HepG2 (cell line): ENCODE measurements around the gene ELAVL3. TPM values are rescaled to one million over a fixed set of nuclear protein-coding genes. Genes with fewer than 3 reads are reported as not detected.

Experiments
- EP300 ChIP-seq, 3 experiments: sonication (generic) in 1 of 3; formaldehyde crosslinking in 1 of 3; IDR thresholded peaks; 2 replicates each; pipeline versions ENCODE4 v1.5.1 to v1.6.1; 2011 to 2020; ENCODE audit warnings: low read depth in 2 of 3, low read length in 2 of 3, borderline replicate concordance in 1 of 3, improper control_type of control experiment in 1 of 3, mild to moderate bottlenecking in 1 of 3, missing genetic modification reagents in 1 of 3, moderate library complexity in 1 of 3
- HMGA1 ChIP-seq: sonication (generic); formaldehyde crosslinking; conservative IDR thresholded peaks from 2 replicates; pipeline ENCODE4 v1.4.0; 2020; ENCODE audit warnings: missing genetic modification reagents
- NFE2 ChIP-seq: sonication (generic); formaldehyde crosslinking; IDR thresholded peaks from 2 replicates; pipeline ENCODE4 v1.4.0; 2020; ENCODE audit warnings: missing genetic modification reagents
- SAP130 ChIP-seq: IDR thresholded peaks from 2 replicates; pipeline ENCODE4 v1.6.1; 2016; ENCODE audit warnings: low read depth
- SP140L ChIP-seq: sonication (generic); formaldehyde crosslinking; IDR thresholded peaks from 2 replicates; pipeline ENCODE4 v1.4.0; 2020; ENCODE audit warnings: missing genetic modification reagents, borderline replicate concordance
- ZIK1 ChIP-seq: sonication (generic); formaldehyde crosslinking; IDR thresholded peaks from 2 replicates; pipeline ENCODE4 v1.5.0; 2020; ENCODE audit warnings: mild to moderate bottlenecking, low read depth, missing genetic modification reagents, borderline replicate concordance
- ZNF234 ChIP-seq: sonication (generic); formaldehyde crosslinking; conservative IDR thresholded peaks from 2 replicates; pipeline ENCODE4 v1.5.1; 2020; ENCODE audit warnings: mild to moderate bottlenecking, missing genetic modification reagents
- ZNF282 ChIP-seq: fragments of 450-650 bp; IDR thresholded peaks from 2 replicates; pipeline ENCODE4 v1.6.1; 2018; ENCODE audit not compliant: partially characterized antibody
- ZNF451 ChIP-seq: sonication (generic); formaldehyde crosslinking; IDR thresholded peaks from 2 replicates; pipeline ENCODE4 v1.5.0; 2020; ENCODE audit warnings: mild to moderate bottlenecking, missing genetic modification reagents
- ZNF746 ChIP-seq: sonication (generic); formaldehyde crosslinking; IDR thresholded peaks from 2 replicates; pipeline ENCODE4 v1.8.0; 2022; ENCODE audit warnings: mild to moderate bottlenecking, missing genetic modification reagents
- polyA plus RNA-seq, 8 experiments: library from polyadenylated mRNA; depleted of rRNA in 3 of 8; stranded (reverse) in 7 of 8; unstranded in 1 of 8; fragments of >200 nt; fragmentation: Illumina TruSeq in 4 of 8; extraction: Trizol in 4 of 8; gene quantifications; 2 replicates each; pipeline versions ENCODE4 v1.2.1 to v1.2.3, GENCODE V29; 2011 to 2016; ENCODE audit warnings: low read depth in 4 of 8, missing spikeins in 1 of 8, mixed read lengths in 1 of 8; ENCODE audit not compliant: insufficient read depth in 1 of 8
- total RNA-seq, 5 experiments: library from RNA; depleted of rRNA; stranded (reverse); fragments of >200 nt; fragmentation: Illumina TruSeq; extraction: Trizol; gene quantifications; 2 replicates each; pipeline ENCODE4 v1.2.3, GENCODE V29; 2016; ENCODE audit warnings: low read depth in 1 of 5
- TF ChIP-seq, protein P1 (sequence below): sonication (generic); formaldehyde crosslinking; IDR thresholded peaks from 2 replicates; pipeline ENCODE4 v1.4.0; 2020; ENCODE audit warnings: missing genetic modification reagents
- TF ChIP-seq, protein P2 (sequence below): sonication (generic); formaldehyde crosslinking; IDR thresholded peaks from 2 replicates; pipeline ENCODE4 v1.5.0; 2020; ENCODE audit warnings: mild to moderate bottlenecking, missing genetic modification reagents, borderline replicate concordance
- TF ChIP-seq, protein P3 (sequence below): sonication (generic); formaldehyde crosslinking; IDR thresholded peaks from 2 replicates; pipeline ENCODE4 v1.5.0; 2020; ENCODE audit warnings: missing genetic modification reagents
- TF ChIP-seq, protein P4 (sequence below): sonication (generic); formaldehyde crosslinking; IDR thresholded peaks from 2 replicates; pipeline ENCODE4 v1.8.1; 2022; ENCODE audit warnings: mild to moderate bottlenecking, missing genetic modification reagents
- TF ChIP-seq, protein P5 (sequence below): IDR thresholded peaks from 2 replicates; pipeline ENCODE4 v1.6.1; 2012; ENCODE audit warnings: inconsistent platforms
- TF ChIP-seq, protein P6 (sequence below): sonication (generic); formaldehyde crosslinking; IDR thresholded peaks from 2 replicates; pipeline ENCODE4 v1.8.0; 2022; ENCODE audit warnings: mild to moderate bottlenecking, missing genetic modification reagents, moderate library complexity
- TF ChIP-seq, protein P7 (sequence below): sonication (generic); formaldehyde crosslinking; IDR thresholded peaks from 2 replicates; pipeline ENCODE4 v1.5.1; 2020; ENCODE audit warnings: missing genetic modification reagents, mild to moderate bottlenecking, borderline replicate concordance
- TF ChIP-seq, protein P8 (sequence below): sonication (generic); formaldehyde crosslinking; IDR thresholded peaks from 2 replicates; pipeline ENCODE4 v1.8.0; 2022; ENCODE audit warnings: mild to moderate bottlenecking, missing genetic modification reagents

Gene ELAVL3
- total and polyA plus RNA-seq, 2 of the 13 experiments (the other 11 are each of a cell fraction or from before 2014, with no cell fraction given) = 0.03 TPM; not detected in 1

DNA sequence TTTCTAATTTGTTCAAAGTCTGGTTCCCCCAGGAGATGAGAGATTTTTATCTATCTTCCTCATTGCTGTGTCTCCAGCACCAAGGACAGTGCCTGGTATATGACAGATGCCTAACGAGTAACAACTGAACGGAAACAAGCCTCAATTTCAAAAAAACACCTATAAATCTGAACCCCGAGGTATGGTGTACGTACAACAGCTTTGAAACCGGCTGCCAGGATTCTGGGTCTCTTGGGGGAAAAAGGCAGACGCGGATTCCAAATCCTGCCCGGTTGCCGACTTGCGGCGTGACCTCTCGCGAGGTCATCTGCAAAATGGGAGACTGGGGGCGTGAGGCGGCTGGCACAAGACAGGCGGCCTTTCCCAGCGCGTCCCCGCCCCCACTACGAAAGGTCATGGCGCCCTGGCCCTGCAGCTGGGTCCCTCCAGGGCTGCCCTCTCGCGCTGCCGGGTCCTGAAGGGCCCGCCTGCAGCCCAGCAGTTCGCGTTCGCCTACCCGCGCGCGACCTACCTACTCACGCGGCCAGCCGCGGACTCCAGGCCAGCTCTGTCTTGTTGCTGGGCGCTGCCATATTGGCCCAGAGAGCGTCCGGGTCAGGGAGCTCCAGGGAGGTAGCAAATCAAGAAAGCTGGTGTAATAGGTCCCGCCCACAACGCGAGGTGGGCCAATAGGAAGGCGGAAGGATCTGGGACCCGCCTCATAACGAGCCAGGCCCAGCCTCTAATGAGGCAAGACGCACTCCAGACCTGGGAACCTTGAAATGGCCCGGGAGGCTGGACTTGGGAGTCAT, 47.9 kb upstream of the ELAVL3 start, which contains the start of gene ECSIT (continued):
- peak; percentile 76; the same call in 1 of the 2 replicates for TF ChIP-seq ZIK1 (CRISPR knock-in tag)
- TF ChIP-seq, protein P1, sequence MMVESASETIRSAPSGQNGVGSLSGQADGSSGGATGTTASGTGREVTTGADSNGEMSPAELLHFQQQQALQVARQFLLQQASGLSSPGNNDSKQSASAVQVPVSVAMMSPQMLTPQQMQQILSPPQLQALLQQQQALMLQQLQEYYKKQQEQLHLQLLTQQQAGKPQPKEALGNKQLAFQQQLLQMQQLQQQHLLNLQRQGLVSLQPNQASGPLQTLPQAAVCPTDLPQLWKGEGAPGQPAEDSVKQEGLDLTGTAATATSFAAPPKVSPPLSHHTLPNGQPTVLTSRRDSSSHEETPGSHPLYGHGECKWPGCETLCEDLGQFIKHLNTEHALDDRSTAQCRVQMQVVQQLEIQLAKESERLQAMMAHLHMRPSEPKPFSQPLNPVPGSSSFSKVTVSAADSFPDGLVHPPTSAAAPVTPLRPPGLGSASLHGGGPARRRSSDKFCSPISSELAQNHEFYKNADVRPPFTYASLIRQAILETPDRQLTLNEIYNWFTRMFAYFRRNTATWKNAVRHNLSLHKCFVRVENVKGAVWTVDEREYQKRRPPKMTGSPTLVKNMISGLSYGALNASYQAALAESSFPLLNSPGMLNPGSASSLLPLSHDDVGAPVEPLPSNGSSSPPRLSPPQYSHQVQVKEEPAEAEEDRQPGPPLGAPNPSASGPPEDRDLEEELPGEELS (CRISPR knock-in tag) = peak; percentile 23; the same call in 1 of the 2 replicates
- peak; percentile 94 for TF ChIP-seq SAP130 (CRISPR knock-in tag)
- TF ChIP-seq, protein P2, sequence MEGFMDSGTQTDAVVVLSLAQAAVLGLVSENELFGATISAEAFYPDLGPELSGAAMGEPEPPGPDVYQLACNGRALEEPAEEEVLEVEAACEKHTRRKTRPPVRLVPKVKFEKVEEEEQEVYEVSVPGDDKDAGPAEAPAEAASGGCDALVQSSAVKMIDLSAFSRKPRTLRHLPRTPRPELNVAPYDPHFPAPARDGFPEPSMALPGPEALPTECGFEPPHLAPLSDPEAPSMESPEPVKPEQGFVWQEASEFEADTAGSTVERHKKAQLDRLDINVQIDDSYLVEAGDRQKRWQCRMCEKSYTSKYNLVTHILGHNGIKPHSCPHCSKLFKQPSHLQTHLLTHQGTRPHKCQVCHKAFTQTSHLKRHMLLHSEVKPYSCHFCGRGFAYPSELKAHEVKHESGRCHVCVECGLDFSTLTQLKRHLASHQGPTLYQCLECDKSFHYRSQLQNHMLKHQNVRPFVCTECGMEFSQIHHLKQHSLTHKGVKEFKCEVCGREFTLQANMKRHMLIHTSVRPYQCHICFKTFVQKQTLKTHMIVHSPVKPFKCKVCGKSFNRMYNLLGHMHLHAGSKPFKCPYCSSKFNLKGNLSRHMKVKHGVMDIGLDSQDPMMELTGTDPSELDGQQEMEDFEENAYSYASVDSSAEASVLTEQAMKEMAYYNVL (CRISPR knock-in tag) = no peak
- TF ChIP-seq, protein P3, sequence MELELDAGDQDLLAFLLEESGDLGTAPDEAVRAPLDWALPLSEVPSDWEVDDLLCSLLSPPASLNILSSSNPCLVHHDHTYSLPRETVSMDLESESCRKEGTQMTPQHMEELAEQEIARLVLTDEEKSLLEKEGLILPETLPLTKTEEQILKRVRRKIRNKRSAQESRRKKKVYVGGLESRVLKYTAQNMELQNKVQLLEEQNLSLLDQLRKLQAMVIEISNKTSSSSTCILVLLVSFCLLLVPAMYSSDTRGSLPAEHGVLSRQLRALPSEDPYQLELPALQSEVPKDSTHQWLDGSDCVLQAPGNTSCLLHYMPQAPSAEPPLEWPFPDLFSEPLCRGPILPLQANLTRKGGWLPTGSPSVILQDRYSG (CRISPR knock-in tag) = 0 out of 2 replicates have a peak, but pooled peaks have one; percentile 54
- TF ChIP-seq ZNF746 (CRISPR knock-in tag) = no peak
- TF ChIP-seq, protein P4, sequence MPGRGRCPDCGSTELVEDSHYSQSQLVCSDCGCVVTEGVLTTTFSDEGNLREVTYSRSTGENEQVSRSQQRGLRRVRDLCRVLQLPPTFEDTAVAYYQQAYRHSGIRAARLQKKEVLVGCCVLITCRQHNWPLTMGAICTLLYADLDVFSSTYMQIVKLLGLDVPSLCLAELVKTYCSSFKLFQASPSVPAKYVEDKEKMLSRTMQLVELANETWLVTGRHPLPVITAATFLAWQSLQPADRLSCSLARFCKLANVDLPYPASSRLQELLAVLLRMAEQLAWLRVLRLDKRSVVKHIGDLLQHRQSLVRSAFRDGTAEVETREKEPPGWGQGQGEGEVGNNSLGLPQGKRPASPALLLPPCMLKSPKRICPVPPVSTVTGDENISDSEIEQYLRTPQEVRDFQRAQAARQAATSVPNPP (CRISPR knock-in tag) = no peak
- TF ChIP-seq, protein P5, sequence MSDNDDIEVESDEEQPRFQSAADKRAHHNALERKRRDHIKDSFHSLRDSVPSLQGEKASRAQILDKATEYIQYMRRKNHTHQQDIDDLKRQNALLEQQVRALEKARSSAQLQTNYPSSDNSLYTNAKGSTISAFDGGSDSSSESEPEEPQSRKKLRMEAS = peak; percentile 83
- TF ChIP-seq, protein P6, sequence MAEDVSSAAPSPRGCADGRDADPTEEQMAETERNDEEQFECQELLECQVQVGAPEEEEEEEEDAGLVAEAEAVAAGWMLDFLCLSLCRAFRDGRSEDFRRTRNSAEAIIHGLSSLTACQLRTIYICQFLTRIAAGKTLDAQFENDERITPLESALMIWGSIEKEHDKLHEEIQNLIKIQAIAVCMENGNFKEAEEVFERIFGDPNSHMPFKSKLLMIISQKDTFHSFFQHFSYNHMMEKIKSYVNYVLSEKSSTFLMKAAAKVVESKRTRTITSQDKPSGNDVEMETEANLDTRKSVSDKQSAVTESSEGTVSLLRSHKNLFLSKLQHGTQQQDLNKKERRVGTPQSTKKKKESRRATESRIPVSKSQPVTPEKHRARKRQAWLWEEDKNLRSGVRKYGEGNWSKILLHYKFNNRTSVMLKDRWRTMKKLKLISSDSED = no peak
- TF ChIP-seq, protein P7, sequence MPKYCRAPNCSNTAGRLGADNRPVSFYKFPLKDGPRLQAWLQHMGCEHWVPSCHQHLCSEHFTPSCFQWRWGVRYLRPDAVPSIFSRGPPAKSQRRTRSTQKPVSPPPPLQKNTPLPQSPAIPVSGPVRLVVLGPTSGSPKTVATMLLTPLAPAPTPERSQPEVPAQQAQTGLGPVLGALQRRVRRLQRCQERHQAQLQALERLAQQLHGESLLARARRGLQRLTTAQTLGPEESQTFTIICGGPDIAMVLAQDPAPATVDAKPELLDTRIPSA (CRISPR knock-in tag) = no peak
- TF ChIP-seq NFE2 (CRISPR knock-in tag) = no peak
- TF ChIP-seq, protein P8, sequence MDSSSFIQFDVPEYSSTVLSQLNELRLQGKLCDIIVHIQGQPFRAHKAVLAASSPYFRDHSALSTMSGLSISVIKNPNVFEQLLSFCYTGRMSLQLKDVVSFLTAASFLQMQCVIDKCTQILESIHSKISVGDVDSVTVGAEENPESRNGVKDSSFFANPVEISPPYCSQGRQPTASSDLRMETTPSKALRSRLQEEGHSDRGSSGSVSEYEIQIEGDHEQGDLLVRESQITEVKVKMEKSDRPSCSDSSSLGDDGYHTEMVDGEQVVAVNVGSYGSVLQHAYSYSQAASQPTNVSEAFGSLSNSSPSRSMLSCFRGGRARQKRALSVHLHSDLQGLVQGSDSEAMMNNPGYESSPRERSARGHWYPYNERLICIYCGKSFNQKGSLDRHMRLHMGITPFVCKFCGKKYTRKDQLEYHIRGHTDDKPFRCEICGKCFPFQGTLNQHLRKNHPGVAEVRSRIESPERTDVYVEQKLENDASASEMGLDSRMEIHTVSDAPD (CRISPR knock-in tag) = no peak
- no peak for TF ChIP-seq ZNF234 (CRISPR knock-in tag)
- TF ChIP-seq HMGA1 (CRISPR knock-in tag) = no peak
- no peak for TF ChIP-seq EP300 (IDR thresholded peaks at IDR 0.05; ENCODE audit: low read depth in 2 of 2, low read length in 2 of 2)
- no peak for TF ChIP-seq EP300 (CRISPR knock-in tag; IDR thresholded peaks at IDR 0.05; ENCODE audit: borderline replicate concordance)
- no peak for TF ChIP-seq ZNF451
- TF ChIP-seq ZNF282 = no peak
- TF ChIP-seq SP140L (CRISPR knock-in tag) = no peak
